Measurements from ENCODE around the gene KBTBD12. TPM values are rescaled to one million over a fixed set of nuclear protein-coding genes. Genes with fewer than 3 reads are reported as not detected.
"Not testable (repeated sequence)": the region's sequence is repeated elsewhere in the genome, so short reads cannot be mapped to it uniquely, and the experiment has no call there.

The KBTBD12 gene, protein sequence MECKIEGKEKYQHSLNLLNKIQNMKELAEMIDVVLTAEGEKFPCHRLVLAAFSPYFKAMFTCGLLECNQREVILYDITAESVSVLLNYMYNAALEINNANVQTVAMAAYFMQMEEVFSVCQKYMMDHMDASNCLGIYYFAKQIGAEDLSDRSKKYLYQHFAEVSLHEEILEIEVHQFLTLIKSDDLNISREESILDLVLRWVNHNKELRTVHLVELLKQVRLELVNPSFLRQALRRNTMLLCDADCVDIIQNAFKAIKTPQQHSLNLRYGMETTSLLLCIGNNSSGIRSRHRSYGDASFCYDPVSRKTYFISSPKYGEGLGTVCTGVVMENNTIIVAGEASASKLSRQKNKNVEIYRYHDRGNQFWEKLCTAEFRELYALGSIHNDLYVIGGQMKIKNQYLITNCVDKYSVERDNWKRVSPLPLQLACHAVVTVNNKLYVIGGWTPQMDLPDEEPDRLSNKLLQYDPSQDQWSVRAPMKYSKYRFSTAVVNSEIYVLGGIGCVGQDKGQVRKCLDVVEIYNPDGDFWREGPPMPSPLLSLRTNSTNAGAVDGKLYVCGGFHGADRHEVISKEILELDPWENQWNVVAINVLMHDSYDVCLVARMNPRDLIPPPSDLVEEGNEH
- polyA plus RNA-seq (2012; ENCODE audit: low read depth, missing spikeins): 0.13 TPM

DNA sequence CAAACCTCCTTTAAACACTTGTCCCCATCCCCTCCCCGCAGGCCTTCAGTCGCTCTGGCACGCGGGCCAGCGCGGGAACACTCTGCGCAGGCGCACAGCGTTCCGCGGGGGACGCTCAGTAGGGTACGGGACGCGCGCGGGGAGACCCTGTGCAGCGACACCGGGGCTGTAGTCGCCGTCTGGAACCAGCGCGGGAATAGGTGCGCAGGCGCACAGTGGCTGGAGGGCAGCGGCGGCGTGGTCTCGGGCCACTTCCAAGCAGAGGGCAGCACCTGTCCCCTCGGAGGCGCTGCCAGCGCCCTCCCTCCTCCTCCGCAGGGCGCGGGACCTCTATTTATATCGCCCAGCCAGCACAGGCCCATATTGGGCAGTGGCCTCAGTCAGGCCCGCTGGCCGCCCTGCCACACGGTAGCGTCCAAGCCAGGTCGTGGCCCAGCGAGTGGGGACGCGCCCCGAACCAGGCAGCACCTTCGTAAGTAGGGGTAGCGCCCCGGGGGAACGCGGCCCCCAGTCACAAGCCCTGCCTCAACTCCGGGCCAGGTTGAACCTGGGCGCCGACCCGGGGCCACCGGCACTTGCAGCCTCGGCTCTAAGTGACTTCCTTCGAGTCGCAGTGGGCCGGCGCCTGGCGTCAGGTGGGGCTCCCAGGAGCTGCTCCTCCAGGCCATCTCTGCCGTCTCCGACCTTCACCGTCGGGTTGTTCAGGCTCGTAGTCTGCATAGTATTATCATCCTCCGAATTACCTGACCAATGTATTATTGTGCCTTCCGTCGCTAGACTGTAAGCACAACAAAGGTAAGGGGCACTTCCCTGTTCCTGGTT is at the start of gene KBTBD12:
Gene KBTBD12, plus strand, starts transcription at position 118 of the 822 bp plus-strand sequence. CDS start 7,830 bp downstream, outside the sequence.
- FAIRE-seq (no peak), DNase-seq (ENCODE audit: insufficient read length, low spot score) (peak; percentile 38)

DNA sequence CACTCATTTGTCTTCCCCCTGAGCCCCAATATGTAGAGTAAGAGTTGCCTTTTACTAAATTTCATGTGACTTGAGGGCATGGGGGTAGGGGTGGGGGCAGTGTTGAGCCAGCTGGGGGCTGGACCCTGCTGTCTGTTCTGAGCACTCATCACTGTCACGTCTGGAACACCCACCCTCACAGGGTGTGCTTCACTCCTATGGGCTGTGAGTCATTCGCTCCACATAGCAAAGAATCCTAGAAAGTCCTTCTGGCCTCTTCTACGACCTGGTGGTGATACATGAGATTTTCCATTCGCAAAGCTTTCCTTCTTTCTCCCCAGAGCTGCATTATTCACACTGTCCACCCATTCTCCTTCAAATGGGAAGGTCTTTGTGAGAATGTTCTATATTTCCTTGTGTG is 49.1 kb upstream of the KBTBD12 start:
- FAIRE-seq (no peak), DNase-seq (ENCODE audit: insufficient read length, low spot score) (no peak)
- TF ChIP-seq SPI1 (IDR thresholded peaks at IDR 0.05; ENCODE audit: low read depth, low read length) (no peak), TAF1 (IDR thresholded peaks at IDR 0.05; ENCODE audit: low read depth, low read length) (no peak), PAX5 (IDR thresholded peaks at IDR 0.05; ENCODE audit: insufficient read depth, low read length, severe bottlenecking) (no peak), POLR2AphosphoS5 (IDR thresholded peaks at IDR 0.05; ENCODE audit: low read depth, low read length) (no peak), POU2F2 (IDR thresholded peaks at IDR 0.05; ENCODE audit: low read depth, low read length) (no peak), POLR2A (IDR thresholded peaks at IDR 0.05; ENCODE audit: low read depth, low read length) (no peak)

More for the DNA sequence above, at the start of gene KBTBD12:
- TF ChIP-seq SPI1 (IDR thresholded peaks at IDR 0.05; ENCODE audit: low read depth, low read length) (no peak), TAF1 (IDR thresholded peaks at IDR 0.05; ENCODE audit: low read depth, low read length) (no peak), POU2F2 (IDR thresholded peaks at IDR 0.05; ENCODE audit: low read depth, low read length) (no peak), POLR2A (IDR thresholded peaks at IDR 0.05; ENCODE audit: low read depth, low read length) (no peak), PAX5 (IDR thresholded peaks at IDR 0.05; ENCODE audit: insufficient read depth, low read length, severe bottlenecking) (no peak), POLR2AphosphoS5 (IDR thresholded peaks at IDR 0.05; ENCODE audit: low read depth, low read length) (no peak)

GRCh38 chr3:127867412-127867811 is 47.6 kb upstream of the KBTBD12 start:
- TF ChIP-seq TAF1 (IDR thresholded peaks at IDR 0.05; ENCODE audit: low read depth, low read length) (no peak), PAX5 (IDR thresholded peaks at IDR 0.05; ENCODE audit: insufficient read depth, low read length, severe bottlenecking) (no peak), SPI1 (IDR thresholded peaks at IDR 0.05; ENCODE audit: low read depth, low read length) (no peak), POLR2A (IDR thresholded peaks at IDR 0.05; ENCODE audit: low read depth, low read length) (no peak), POLR2AphosphoS5 (IDR thresholded peaks at IDR 0.05; ENCODE audit: low read depth, low read length) (no peak), POU2F2 (IDR thresholded peaks at IDR 0.05; ENCODE audit: low read depth, low read length) (no peak)
- no peak for DNase-seq (ENCODE audit: insufficient read length, low spot score)
- peak; percentile 31 for FAIRE-seq

DNA sequence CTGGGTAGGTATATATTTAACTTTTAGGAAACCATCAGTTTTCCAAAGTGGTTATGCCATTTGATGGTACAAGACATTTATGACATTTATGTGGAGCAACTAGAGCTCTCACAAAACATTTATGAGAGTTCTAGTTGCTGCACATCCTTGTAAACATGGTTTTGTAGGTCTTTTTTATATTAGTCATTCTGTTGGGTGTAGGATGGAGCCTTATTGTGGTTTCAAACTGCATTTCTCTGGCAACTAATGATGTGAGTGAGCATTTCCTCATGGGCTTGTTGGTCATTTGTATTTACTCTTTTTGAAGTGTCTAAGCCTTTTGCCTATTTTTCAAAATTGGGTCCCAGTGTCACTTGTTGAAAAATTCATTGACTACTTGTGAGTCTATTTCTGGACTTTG is 47.0 kb upstream of the KBTBD12 start:
- FAIRE-seq: no peak
- DNase-seq (ENCODE audit: insufficient read length, low spot score): no peak

GRCh38 chr3:127870156-127870555 is 44.9 kb upstream of the KBTBD12 start:
- TF ChIP-seq PAX5 (IDR thresholded peaks at IDR 0.05; ENCODE audit: insufficient read depth, low read length, severe bottlenecking) (no peak), POU2F2 (IDR thresholded peaks at IDR 0.05; ENCODE audit: low read depth, low read length) (no peak), SPI1 (IDR thresholded peaks at IDR 0.05; ENCODE audit: low read depth, low read length) (no peak), POLR2AphosphoS5 (IDR thresholded peaks at IDR 0.05; ENCODE audit: low read depth, low read length) (no peak), POLR2A (IDR thresholded peaks at IDR 0.05; ENCODE audit: low read depth, low read length) (no peak), TAF1 (IDR thresholded peaks at IDR 0.05; ENCODE audit: low read depth, low read length) (no peak)
- DNase-seq (ENCODE audit: insufficient read length, low spot score) (no peak), FAIRE-seq (no peak)

More for the DNA sequence above, 47.0 kb upstream of the KBTBD12 start:
- TF ChIP-seq POLR2AphosphoS5 (IDR thresholded peaks at IDR 0.05; ENCODE audit: low read depth, low read length): no peak
- no peak for TF ChIP-seq POU2F2 (IDR thresholded peaks at IDR 0.05; ENCODE audit: low read depth, low read length)
- TF ChIP-seq POLR2A (IDR thresholded peaks at IDR 0.05; ENCODE audit: low read depth, low read length): no peak
- 0 out of 2 replicates have a peak, but pooled peaks have one; percentile 19 for TF ChIP-seq SPI1 (IDR thresholded peaks at IDR 0.05; ENCODE audit: low read depth, low read length)
- TF ChIP-seq TAF1 (IDR thresholded peaks at IDR 0.05; ENCODE audit: low read depth, low read length): no peak

GRCh38 chr3:127874097-127874496 is 40.9 kb upstream of the KBTBD12 start:
- not testable (repeated sequence) for DNase-seq (ENCODE audit: insufficient read length, low spot score); FAIRE-seq

- no peak for DNase-seq (ENCODE audit: insufficient read length, low spot score)
- no peak for FAIRE-seq
- TF ChIP-seq TAF1 (IDR thresholded peaks at IDR 0.05; ENCODE audit: low read depth, low read length) (no peak), POLR2A (IDR thresholded peaks at IDR 0.05; ENCODE audit: low read depth, low read length) (no peak), PAX5 (IDR thresholded peaks at IDR 0.05; ENCODE audit: insufficient read depth, low read length, severe bottlenecking) (no peak), POU2F2 (IDR thresholded peaks at IDR 0.05; ENCODE audit: low read depth, low read length) (no peak), SPI1 (IDR thresholded peaks at IDR 0.05; ENCODE audit: low read depth, low read length) (no peak)
These were observed 33.4 kb upstream of the KBTBD12 start for GRCh38 chr3:127881586-127881985.

- DNase-seq (ENCODE audit: insufficient read length, low spot score): no peak
- FAIRE-seq: no peak
These were observed 31.0 kb upstream of the KBTBD12 start for GRCh38 chr3:127884041-127884440.

More at GRCh38 chr3:127884041-127884440, 31.0 kb upstream of the KBTBD12 start:
- TF ChIP-seq TAF1 (IDR thresholded peaks at IDR 0.05; ENCODE audit: low read depth, low read length) (no peak), SPI1 (IDR thresholded peaks at IDR 0.05; ENCODE audit: low read depth, low read length) (no peak), POLR2AphosphoS5 (IDR thresholded peaks at IDR 0.05; ENCODE audit: low read depth, low read length) (no peak), POLR2A (IDR thresholded peaks at IDR 0.05; ENCODE audit: low read depth, low read length) (no peak), POU2F2 (IDR thresholded peaks at IDR 0.05; ENCODE audit: low read depth, low read length) (no peak), PAX5 (IDR thresholded peaks at IDR 0.05; ENCODE audit: insufficient read depth, low read length, severe bottlenecking) (no peak)

Data from GM12891 (cell line).